ENCODE results near the gene SLCO4C1. TPM values are rescaled to one million over a fixed set of nuclear protein-coding genes. Genes with fewer than 3 reads are reported as not detected.

Gene SLCO4C1
- total and polyA plus RNA-seq, 2 of the 4 experiments (the other 2 are of a cell fraction) = not detected

DNA sequence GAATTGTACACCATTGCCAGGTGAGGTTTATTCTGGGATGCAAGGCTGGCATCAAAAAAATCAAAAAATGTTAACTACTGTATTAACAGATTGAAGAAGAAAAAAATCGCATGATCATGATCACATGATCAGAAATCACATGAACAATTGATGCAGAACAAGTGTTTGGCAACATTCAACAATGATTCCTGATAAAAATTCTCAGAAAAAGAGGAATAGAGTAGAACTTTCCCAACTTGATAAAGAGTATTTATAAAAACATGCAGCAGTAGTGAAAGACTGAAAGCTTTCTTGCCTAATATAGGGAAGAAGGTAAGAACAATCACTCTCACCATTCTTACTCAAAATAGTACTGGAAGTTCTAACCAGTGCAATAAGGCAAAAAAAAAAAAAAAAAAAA, 16.4 kb downstream of the SLCO4C1 start:
- Histone ChIP-seq H3K36me3 (ENCODE audit: control insufficient read depth, insufficient read depth, low read length) (no peaks in the 10 kb centered on the region), H3K9me1 (ENCODE audit: insufficient read depth, low read length) (no peaks in the 10 kb centered on the region), H3K4ac (ENCODE audit: low read depth, low read length) (no peak overlapping the region), H4K5ac (ENCODE audit: low read depth, low read length) (no peak overlapping the region), H2AK9ac (replicated peaks; ENCODE audit: low read depth, low read length, poor library complexity) (no peak overlapping the region), H3K79me1 (ENCODE audit: low read depth in 1 of 2, low read length in 2 of 2) (no peaks in the 10 kb centered on the region), H4K20me1 (ENCODE audit: insufficient read depth, low read length) (no peaks in the 10 kb centered on the region), H2BK15ac (ENCODE audit: low read depth, low read length) (no peak overlapping the region), H4K8ac (ENCODE audit: low read depth in 2 of 2, low read length in 2 of 2) (no peak overlapping the region), H4K91ac (ENCODE audit: insufficient read depth, low read depth, low read length) (no peak overlapping the region), H3K14ac (replicated peaks; ENCODE audit: low read depth, low read length) (no peak overlapping the region), H2BK20ac (ENCODE audit: low read depth, low read length) (no peak overlapping the region), H3K27ac (ENCODE audit: insufficient read depth, low read length) (no peak overlapping the region), H2AFZ (replicated peaks; ENCODE audit: low read length, poor library complexity) (no peak overlapping the region), H3K27me3 (ENCODE audit: control insufficient read depth, insufficient read depth, low read length) (no peaks in the 10 kb centered on the region), H3K4me3 (ENCODE audit: insufficient read depth, low read depth, low read length) (no peak overlapping the region), H3K56ac (ENCODE audit: extremely low read depth, insufficient read depth, low read length) (no peak overlapping the region), H2BK5ac (ENCODE audit: low read depth, low read length, poor library complexity, severe bottlenecking) (no peak overlapping the region), H3K4me2 (ENCODE audit: low read depth, low read length) (no peak overlapping the region), H2BK120ac (ENCODE audit: low read depth, low read length) (no peak overlapping the region), H3K18ac (ENCODE audit: low read depth, low read length) (no peak overlapping the region), H3K9ac (ENCODE audit: low read depth, low read length) (no peak overlapping the region), H3K9me3 (ENCODE audit: control insufficient read depth, insufficient read depth, low read length) (peaks cover 2% of the 10 kb centered on the region), H3K23ac (ENCODE audit: low read depth, low read length) (no peak overlapping the region), H2AK5ac (ENCODE audit: low read depth, low read length) (no peak overlapping the region), H3K4me1 (ENCODE audit: control insufficient read depth, insufficient read depth, low read length) (no peaks in the 10 kb centered on the region)
- in situ Hi-C loops (cut with MboI; ENCODE audit: low sequenced_read_pairs) = no loop called here
- DNase-seq = no peak
- TF ChIP-seq CHD1 (IDR thresholded peaks at IDR 0.05; ENCODE audit: low read depth, low read length) (no peak), MXI1 (IDR thresholded peaks at IDR 0.05; ENCODE audit: borderline replicate concordance, low read depth, low read length) (no peak), RAD21 (IDR thresholded peaks at IDR 0.05; ENCODE audit: low read length) (no peak), CTCF (conservative IDR thresholded peaks at IDR 0.05; ENCODE audit: low read depth, low read length) (no peak), POLR2A (IDR thresholded peaks at IDR 0.05; ENCODE audit: low read depth, low read length) (no peak), SMC3 (IDR thresholded peaks at IDR 0.05; ENCODE audit: low read depth, low read length) (no peak), CEBPB (IDR thresholded peaks at IDR 0.05; ENCODE audit: low read depth, low read length) (no peak), FOS (IDR thresholded peaks at IDR 0.05; ENCODE audit: low read depth, low read length) (no peak), NFE2L2 (IDR thresholded peaks at IDR 0.05; ENCODE audit: low read depth, low read length) (no peak), MAFK (IDR thresholded peaks at IDR 0.05; ENCODE audit: low read depth, low read length) (no peak), BHLHE40 (IDR thresholded peaks at IDR 0.05; ENCODE audit: low read depth, low read length) (no peak), ELK1 (IDR thresholded peaks at IDR 0.05; ENCODE audit: borderline replicate concordance, low read depth, low read length) (no peak), RCOR1 (IDR thresholded peaks at IDR 0.05; ENCODE audit: insufficient replicate concordance, low read length) (no peak), MAZ (IDR thresholded peaks at IDR 0.05; ENCODE audit: borderline replicate concordance, low read depth, low read length) (no peak), RFX5 (IDR thresholded peaks at IDR 0.05; ENCODE audit: low read depth, low read length) (no peak)
- TF ChIP-seq, protein P1, sequence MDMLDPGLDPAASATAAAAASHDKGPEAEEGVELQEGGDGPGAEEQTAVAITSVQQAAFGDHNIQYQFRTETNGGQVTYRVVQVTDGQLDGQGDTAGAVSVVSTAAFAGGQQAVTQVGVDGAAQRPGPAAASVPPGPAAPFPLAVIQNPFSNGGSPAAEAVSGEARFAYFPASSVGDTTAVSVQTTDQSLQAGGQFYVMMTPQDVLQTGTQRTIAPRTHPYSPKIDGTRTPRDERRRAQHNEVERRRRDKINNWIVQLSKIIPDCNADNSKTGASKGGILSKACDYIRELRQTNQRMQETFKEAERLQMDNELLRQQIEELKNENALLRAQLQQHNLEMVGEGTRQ (IDR thresholded peaks at IDR 0.05; ENCODE audit: low read depth, low read length) = no peak
- ChIA-PET CTCF (no interaction called here), POLR2A (ENCODE audit: unreplicated experiment) (no interaction called here)
- no TSS peak for BruUV-seq (replicated peaks)
- dilution Hi-C loops (cut with HindIII; ENCODE audit: low sequenced_read_pairs, unreplicated experiment) = no loop called here
- ATAC-seq (ENCODE audit: low read depth) = no peak
- WGBS, 2 experiments (ENCODE audit: extremely low coverage in 2 of 2, insufficient read length in 1 of 2) = no CpG with 5 or more reads among the region's 1 CpG
- intact Hi-C loops (cut with micrococcal nuclease) = no loop called here

Measured in IMR-90 (cell line).